SU-DHL-6 (cell line): ENCODE data around the gene ATRNL1.

ENCODE experiments used
- H2AFZ ChIP-seq: fragments of 200-600 bp; sonication (generic); 2 replicates; pipeline ENCODE4 v1.6.1; 2014; ENCODE audit warnings: low read depth, mild to moderate bottlenecking, moderate library complexity, mixed read lengths, antibody characterized with exemption, low read length; ENCODE audit not compliant: severe bottlenecking
- H3F3A ChIP-seq: fragments of 200-600 bp; shearing (Covaris generic); 2 replicates; pipeline ENCODE4 v1.6.0; 2016; ENCODE audit warnings: antibody characterized with exemption, mild to moderate bottlenecking; ENCODE audit not compliant: insufficient read depth
- H3K27ac ChIP-seq: fragments of 200-600 bp; sonication (generic); 2 replicates; pipeline ENCODE4 v1.5.1; 2016; ENCODE audit warnings: low read depth, mild to moderate bottlenecking, low read length, moderate library complexity, mixed read lengths
- H3K27me3 ChIP-seq: fragments of 200-600 bp; sonication (generic), shearing (Covaris generic); 2 replicates; pipeline ENCODE4 v1.6.0; 2014; ENCODE audit warnings: mild to moderate bottlenecking, low read length
- H3K36me3 ChIP-seq: fragments of 200-600 bp; sonication (generic); 2 replicates; pipeline ENCODE4 v1.6.1; 2014; ENCODE audit warnings: mild to moderate bottlenecking, low read length, mixed read lengths
- H3K4me2 ChIP-seq: fragments of 300-600, 200-600 bp; shearing (Covaris generic), sonication (generic); 2 replicates; pipeline ENCODE4 v1.6.0; 2014; ENCODE audit warnings: low read length, low read depth, mild to moderate bottlenecking; ENCODE audit not compliant: poor library complexity, severe bottlenecking
- H3K4me3 ChIP-seq: fragments of 200-600 bp; sonication (generic); 2 replicates; pipeline ENCODE4 v1.5.1; 2014; ENCODE audit warnings: antibody characterized with exemption, low read length, mild to moderate bottlenecking, mixed read lengths; ENCODE audit not compliant: insufficient read depth, poor library complexity, severe bottlenecking
- H3K79me2 ChIP-seq: fragments of 200-600 bp; sonication (generic); 2 replicates; pipeline ENCODE4 v1.6.1; 2014; ENCODE audit warnings: mild to moderate bottlenecking, low read length, moderate library complexity; ENCODE audit not compliant: insufficient read depth
- H3K9ac ChIP-seq: fragments of 200-600 bp; sonication (generic); 2 replicates; pipeline ENCODE4 v1.7.0; 2014; ENCODE audit warnings: mild to moderate bottlenecking, low read length
- H3K9me2 ChIP-seq: fragments of 200-600 bp; sonication (generic); replicated peaks from 2 replicates; pipeline ENCODE4 v1.6.1; 2014; ENCODE audit warnings: low read length; ENCODE audit not compliant: insufficient read depth
- H3K9me3 ChIP-seq: fragments of 200-600 bp; sonication (generic); 2 replicates; pipeline ENCODE4 v1.6.1; 2014; ENCODE audit warnings: low read length, mixed read lengths; ENCODE audit not compliant: insufficient read depth
- H4K20me1 ChIP-seq: fragments of 200-600 bp; sonication (generic); 2 replicates; pipeline ENCODE4 v1.6.1; 2014; ENCODE audit warnings: low read depth, mild to moderate bottlenecking, antibody characterized with exemption, low read length, moderate library complexity, mixed read lengths
- CTCF ChIP-seq: fragments of 200-600 bp; sonication (generic); IDR thresholded peaks from one replicate; pipeline ENCODE4 v1.5.1; 2017; ENCODE audit warnings: antibody characterized with exemption, mild to moderate bottlenecking, low read length, moderate library complexity; ENCODE audit not compliant: insufficient read depth, poor library complexity, severe bottlenecking
- EZH2phosphoT487 ChIP-seq: fragments of 200-600 bp; sonication (generic), shearing (Covaris generic); conservative IDR thresholded peaks from 2 replicates; pipeline ENCODE4 v1.6.1; 2018; ENCODE audit warnings: mild to moderate bottlenecking, antibody characterized with exemption, low read length, moderate library complexity, mixed read lengths

Gene ATRNL1

GRCh38 chr10:115974816-115975430, 881.8 kb downstream of the ATRNL1 start:
- Histone ChIP-seq H3K4me2 (no peak overlapping the region), H3F3A (no peaks in the 10 kb centered on the region)
- TF ChIP-seq EZH2phosphoT487 (no peak), CTCF (no peak)

GRCh38 chr10:115975506-115975905, 882.3 kb downstream of the ATRNL1 start:
- H3K27me3 ChIP-seq, result no peaks in the 10 kb centered on the region
- H3K9ac ChIP-seq, result no peak overlapping the region
- H3K36me3 ChIP-seq, result no peaks in the 10 kb centered on the region
- H3K9me3 ChIP-seq, result no peaks in the 10 kb centered on the region
- no peak overlapping the region for H3K4me3 ChIP-seq
- no peaks in the 10 kb centered on the region for H3K9me2 ChIP-seq
- H3K79me2 ChIP-seq, result no peaks in the 10 kb centered on the region
- no peak overlapping the region for H2AFZ ChIP-seq
- TF ChIP-seq EZH2phosphoT487, result no peak
- TF ChIP-seq CTCF, result no peak
- no peak overlapping the region for H3K4me2 ChIP-seq
- no peaks in the 10 kb centered on the region for H4K20me1 ChIP-seq
- no peak overlapping the region for H3K27ac ChIP-seq
- H3F3A ChIP-seq, result no peaks in the 10 kb centered on the region

More at GRCh38 chr10:115974816-115975430, 881.8 kb downstream of the ATRNL1 start:
- Histone ChIP-seq H2AFZ (no peak overlapping the region), H3K36me3 (no peaks in the 10 kb centered on the region), H3K9me3 (no peaks in the 10 kb centered on the region), H3K79me2 (no peaks in the 10 kb centered on the region), H3K27ac (no peak overlapping the region), H3K9me2 (no peaks in the 10 kb centered on the region), H3K4me3 (no peak overlapping the region), H4K20me1 (no peaks in the 10 kb centered on the region), H3K9ac (no peak overlapping the region), H3K27me3 (no peaks in the 10 kb centered on the region)

GRCh38 chr10:115976342-115976741, 883.2 kb downstream of the ATRNL1 start:
- Histone ChIP-seq H3K9me2 (no peaks in the 10 kb centered on the region), H3K4me3 (no peak overlapping the region), H3K79me2 (no peaks in the 10 kb centered on the region), H3K4me2 (no peak overlapping the region), H3F3A (no peaks in the 10 kb centered on the region), H2AFZ (no peak overlapping the region), H3K9ac (no peak overlapping the region), H3K9me3 (no peaks in the 10 kb centered on the region), H3K36me3 (no peaks in the 10 kb centered on the region), H3K27me3 (no peaks in the 10 kb centered on the region), H4K20me1 (no peaks in the 10 kb centered on the region), H3K27ac (no peak overlapping the region)
- no peak for TF ChIP-seq EZH2phosphoT487
- TF ChIP-seq CTCF, result no peak
